Measurements from ENCODE around the gene MARCHF3. TPM values are rescaled to one million over a fixed set of nuclear protein-coding genes. Genes with fewer than 3 reads are reported as not detected.

The MARCHF3 gene
- total RNA-seq, 4 donors from 2014 or later: 6.2 to 11.9 (median 8.1) TPM

DNA sequence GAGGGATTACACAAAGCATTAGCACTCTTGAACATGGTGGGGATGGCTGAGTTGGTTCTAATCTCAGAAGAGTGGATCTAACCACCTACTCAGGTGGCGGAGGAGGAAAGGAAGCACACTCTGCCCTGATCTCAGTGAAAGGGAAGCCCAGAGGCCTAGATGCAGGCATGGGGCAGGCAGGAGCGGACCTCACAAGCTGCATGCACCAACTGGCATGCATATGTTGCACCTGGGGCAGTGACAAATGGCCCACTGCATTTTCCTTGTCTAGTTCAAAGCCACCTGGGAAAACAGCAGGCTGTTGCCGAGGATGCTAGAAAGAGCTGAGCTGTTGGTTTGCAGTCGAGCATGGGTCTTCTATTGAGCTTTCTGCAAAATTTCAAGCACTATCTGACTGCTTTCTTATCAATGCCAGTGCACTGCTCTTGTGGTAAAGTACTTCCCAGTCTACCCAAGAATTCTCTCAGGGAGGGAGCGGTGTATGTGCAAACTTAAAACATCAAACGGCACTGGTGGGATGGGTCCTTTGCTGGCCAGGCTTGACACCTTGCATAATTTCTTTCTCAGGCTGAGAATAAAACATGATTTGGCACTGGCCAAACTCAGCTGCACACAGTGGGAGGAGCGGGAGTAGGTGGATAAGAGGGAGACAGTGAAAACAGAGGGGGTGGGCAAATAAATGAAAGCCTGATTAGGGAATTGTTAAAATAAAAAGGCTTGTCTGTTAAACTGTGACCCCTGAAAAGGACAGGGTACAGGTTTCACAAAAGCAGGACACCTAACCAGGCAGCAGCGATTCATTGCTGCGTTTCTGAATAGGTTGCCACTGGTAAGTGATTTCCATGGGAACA lies 108.9 kb downstream of the MARCHF3 start:
- Histone ChIP-seq H3K36me3 (no peaks in the 10 kb centered on the region), H3K9me3 (no peaks in the 10 kb centered on the region), H3K4me1 (no peaks in the 10 kb centered on the region), H3K27me3 (no peaks in the 10 kb centered on the region), H3K27ac (no peak overlapping the region), H3K4me3 (no peak overlapping the region)
- TF ChIP-seq, protein P1, sequence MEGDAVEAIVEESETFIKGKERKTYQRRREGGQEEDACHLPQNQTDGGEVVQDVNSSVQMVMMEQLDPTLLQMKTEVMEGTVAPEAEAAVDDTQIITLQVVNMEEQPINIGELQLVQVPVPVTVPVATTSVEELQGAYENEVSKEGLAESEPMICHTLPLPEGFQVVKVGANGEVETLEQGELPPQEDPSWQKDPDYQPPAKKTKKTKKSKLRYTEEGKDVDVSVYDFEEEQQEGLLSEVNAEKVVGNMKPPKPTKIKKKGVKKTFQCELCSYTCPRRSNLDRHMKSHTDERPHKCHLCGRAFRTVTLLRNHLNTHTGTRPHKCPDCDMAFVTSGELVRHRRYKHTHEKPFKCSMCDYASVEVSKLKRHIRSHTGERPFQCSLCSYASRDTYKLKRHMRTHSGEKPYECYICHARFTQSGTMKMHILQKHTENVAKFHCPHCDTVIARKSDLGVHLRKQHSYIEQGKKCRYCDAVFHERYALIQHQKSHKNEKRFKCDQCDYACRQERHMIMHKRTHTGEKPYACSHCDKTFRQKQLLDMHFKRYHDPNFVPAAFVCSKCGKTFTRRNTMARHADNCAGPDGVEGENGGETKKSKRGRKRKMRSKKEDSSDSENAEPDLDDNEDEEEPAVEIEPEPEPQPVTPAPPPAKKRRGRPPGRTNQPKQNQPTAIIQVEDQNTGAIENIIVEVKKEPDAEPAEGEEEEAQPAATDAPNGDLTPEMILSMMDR (IDR thresholded peaks at IDR 0.05): no peak
- TF ChIP-seq POLR2A (IDR thresholded peaks at IDR 0.05): no peak
- DNase-seq: no peak
- intact Hi-C loops (cut with DNase I; ENCODE audit: low total_unique reads): no loop called here

DNA sequence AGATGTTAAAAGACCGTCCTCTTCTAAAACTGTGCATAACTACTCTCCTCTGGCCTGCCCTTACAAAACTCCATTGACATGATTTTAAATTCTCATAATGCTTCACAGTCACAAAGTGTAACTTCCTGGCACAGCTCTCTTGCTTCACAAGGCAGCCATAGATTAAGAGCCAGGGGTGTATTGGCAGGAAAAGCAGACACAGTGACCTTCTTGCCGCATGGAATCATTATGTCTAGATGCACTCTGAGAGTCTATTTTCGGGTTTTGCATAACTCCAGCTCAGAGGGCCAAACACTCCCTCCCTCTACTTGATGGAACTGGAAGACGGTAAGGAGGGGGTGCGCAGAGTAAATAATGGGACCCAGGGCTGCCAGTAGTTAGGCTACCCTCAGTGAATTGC lies 110.1 kb downstream of the MARCHF3 start:
- intact Hi-C loops (cut with DNase I; ENCODE audit: low total_unique reads): no loop called here
- Histone ChIP-seq H3K27me3 (no peaks in the 10 kb centered on the region), H3K9me3 (no peaks in the 10 kb centered on the region), H3K27ac (no peak overlapping the region), H3K36me3 (no peaks in the 10 kb centered on the region), H3K4me1 (no peaks in the 10 kb centered on the region), H3K4me3 (no peak overlapping the region)
- no peak for DNase-seq
- TF ChIP-seq POLR2A (IDR thresholded peaks at IDR 0.05): no peak
- TF ChIP-seq, protein P1 (IDR thresholded peaks at IDR 0.05): no peak

DNA sequence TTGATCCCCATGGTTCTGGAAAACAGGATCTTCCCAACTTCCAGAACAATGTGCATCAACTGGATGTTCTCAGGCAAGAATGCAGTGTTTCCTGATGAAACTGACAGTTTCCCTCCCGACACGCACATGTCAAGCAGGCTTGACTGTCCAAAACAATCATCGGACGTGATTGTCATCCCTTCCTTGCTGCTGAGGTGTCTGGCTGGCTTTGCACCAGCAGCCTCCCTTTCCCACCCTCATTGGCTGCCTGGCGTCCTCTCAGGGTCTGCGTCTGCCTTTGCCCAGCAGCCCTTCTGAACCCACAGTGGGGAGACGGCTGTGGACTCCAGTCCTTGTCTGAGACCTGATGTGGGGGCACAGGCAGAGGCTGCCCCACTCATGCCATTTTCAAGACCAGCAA lies 110.8 kb downstream of the MARCHF3 start:
- Histone ChIP-seq H3K4me1 (no peaks in the 10 kb centered on the region), H3K9me3 (no peaks in the 10 kb centered on the region), H3K4me3 (no peak overlapping the region), H3K36me3 (no peaks in the 10 kb centered on the region), H3K27me3 (no peaks in the 10 kb centered on the region), H3K27ac (no peak overlapping the region)
- TF ChIP-seq POLR2A (IDR thresholded peaks at IDR 0.05): no peak
- intact Hi-C loops (cut with DNase I; ENCODE audit: low total_unique reads): no loop called here
- DNase-seq: no peak

DNA sequence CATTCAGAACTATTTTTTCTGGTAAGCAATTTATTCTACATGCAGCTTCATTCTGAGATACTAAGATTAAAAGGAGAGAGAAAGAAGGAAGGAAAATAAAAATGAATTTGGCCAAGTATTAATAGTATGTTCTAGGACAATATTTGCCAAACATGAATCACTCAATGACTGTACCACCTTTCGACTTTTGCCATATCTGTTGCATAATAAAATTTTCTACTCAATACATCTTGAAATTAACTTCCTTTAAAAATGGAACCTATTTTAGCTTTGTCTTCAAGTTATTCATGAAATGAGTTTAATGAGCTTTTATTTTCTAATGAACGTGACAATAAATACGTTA lies 111.8 kb downstream of the MARCHF3 start:
- Histone ChIP-seq H3K36me3 (no peaks in the 10 kb centered on the region), H3K27me3 (no peaks in the 10 kb centered on the region), H3K4me3 (no peak overlapping the region), H3K9me3 (no peaks in the 10 kb centered on the region), H3K4me1 (no peaks in the 10 kb centered on the region), H3K27ac (no peak overlapping the region)
- DNase-seq: no peak
- TF ChIP-seq POLR2A (IDR thresholded peaks at IDR 0.05): no peak
- TF ChIP-seq, protein P1 (IDR thresholded peaks at IDR 0.05): no peak
- intact Hi-C loops (cut with DNase I; ENCODE audit: low total_unique reads): no loop called here

DNA sequence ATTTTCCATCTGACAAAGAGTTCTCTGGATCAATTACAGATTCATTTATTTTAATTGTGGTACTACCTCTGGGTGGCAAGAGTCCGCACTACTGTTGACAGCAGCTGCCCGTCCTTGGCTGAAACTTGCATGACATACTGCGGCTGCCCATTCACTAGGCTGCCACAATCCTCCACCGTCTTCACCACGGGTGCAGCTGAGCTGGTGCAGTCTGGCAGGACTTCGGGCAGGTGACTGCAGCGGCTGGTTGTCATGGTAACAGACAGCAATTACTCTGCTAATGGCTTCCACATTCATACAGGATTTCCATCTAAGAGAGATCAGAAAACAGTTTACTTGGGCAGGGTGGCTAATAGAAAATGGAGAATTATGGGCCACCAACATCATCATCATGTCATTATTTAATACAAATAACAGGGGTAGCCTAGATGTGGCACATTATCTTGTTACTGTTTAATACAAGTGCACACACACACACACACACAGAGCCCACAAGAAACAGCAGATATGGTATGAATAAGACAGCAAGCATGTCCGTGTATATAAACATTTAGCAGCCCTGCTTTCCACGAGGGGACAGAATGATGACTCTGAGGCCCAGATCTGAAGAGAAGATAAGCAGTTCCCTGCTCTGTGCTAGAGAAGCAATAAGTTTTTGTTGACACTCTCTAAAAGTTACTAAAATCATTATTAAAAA lies 112.3 kb downstream of the MARCHF3 start:
- DNase-seq: no peak
- Histone ChIP-seq H3K4me3 (no peak overlapping the region), H3K36me3 (no peaks in the 10 kb centered on the region), H3K4me1 (no peaks in the 10 kb centered on the region), H3K9me3 (no peaks in the 10 kb centered on the region), H3K27me3 (no peaks in the 10 kb centered on the region), H3K27ac (no peak overlapping the region)
- TF ChIP-seq POLR2A (IDR thresholded peaks at IDR 0.05): no peak
- TF ChIP-seq, protein P1 (IDR thresholded peaks at IDR 0.05): no peak
- intact Hi-C loops (cut with DNase I; ENCODE audit: low total_unique reads): no loop called here
